Activated T-cell treated with anti-CD3 and anti-CD28 coated beads for 1 hour (primary cell): ENCODE measurements around the gene ZSCAN10.
"Not testable (repeated sequence)": the region's sequence is repeated elsewhere in the genome, so short reads cannot be mapped to it uniquely, and the experiment has no call there.

ENCODE experiments used
- DNase-seq: peaks from one replicate; pipeline ENCODE4 v3.0.0-alpha.2; 2020; ENCODE audit warnings: low read depth

ZSCAN10 gene

GRCh38 chr16:3063625-3064386 is 35.3 kb downstream of the ZSCAN10 start:
- no peak for DNase-seq

- DNase-seq = no peak
Measured at GRCh38 chr16:3062553-3062952, 36.5 kb downstream of the ZSCAN10 start.

GRCh38 chr16:3060339-3061127 is 38.6 kb downstream of the ZSCAN10 start:
- no peak for DNase-seq

DNA sequence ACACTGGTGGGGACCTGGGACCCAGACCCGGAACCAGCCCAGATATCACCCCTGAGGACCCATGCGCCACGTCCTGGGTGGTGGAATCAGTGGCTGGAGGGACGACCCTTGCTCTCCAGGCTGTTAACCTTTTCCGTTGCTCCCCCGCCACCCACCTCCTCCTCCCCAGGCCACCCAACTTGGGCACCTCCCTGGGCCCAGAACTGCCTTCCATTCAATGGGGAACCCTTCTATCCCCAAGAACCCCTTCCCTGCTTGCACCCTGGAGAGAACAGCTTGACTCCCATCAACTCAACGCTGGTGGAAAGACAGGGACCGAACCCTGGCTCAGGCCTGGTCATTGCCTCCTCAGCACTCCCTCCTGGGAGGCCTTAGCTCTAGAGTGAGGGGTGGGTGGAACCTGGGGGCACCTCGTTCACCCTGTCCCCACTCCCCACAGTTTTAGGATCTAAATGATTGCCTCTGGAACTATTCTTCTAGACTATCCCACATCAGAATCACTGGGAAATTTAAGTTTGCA is 39.3 kb downstream of the ZSCAN10 start:
- DNase-seq = no peak

- DNase-seq = peak; percentile 83
Measured at GRCh38 chr16:3059041-3059722, 39.9 kb downstream of the ZSCAN10 start.

GRCh38 chr16:3058139-3059030 is 40.7 kb downstream of the ZSCAN10 start:
- peak; percentile 49 for DNase-seq

DNA sequence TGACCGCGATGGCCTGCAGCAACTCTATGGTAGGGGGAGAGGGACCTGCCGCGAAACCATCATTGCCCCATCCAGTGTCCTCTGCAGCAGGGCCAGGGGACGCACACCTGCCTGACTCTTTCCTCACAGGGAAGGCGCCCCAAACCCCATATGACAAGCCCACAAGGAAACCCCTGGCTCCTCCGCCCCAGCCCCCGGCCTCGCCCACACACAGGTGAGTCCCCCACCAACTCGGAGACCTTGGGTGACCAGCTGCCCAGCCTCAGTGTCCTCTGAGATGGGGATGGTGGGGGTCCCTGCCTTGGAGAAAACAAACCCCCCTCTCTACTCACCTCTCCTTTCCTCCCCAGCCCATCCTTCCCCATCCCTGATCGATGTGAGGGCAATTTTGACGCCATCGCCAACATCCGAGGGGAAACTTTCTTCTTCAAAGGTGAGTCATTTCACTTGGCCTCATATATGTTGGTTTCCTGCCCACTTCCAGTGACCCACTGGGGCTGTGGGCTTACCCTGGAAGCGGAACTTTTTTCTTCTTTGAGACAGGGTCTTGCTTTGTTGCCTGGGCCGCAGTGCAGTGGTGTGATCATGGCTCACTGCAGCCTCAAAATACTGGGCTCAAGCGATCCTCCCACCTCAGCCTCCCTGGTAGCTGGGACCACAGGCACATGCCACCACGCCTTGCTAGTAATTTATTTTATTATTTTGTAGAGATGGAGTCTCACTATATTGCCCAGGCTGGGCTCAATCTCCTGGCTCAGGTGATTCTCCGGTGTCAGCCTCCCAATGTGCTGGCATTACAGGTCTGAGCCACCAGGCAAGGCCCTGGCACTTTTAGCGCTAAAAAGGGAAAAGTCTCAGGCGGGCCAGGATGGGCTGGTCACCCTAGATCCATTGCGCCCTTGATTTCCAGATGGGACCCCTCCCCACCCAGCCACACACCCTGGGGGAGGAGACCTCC is 41.6 kb downstream of the ZSCAN10 start:
- DNase-seq = no peak

GRCh38 chr16:3056336-3057180 is 42.5 kb downstream of the ZSCAN10 start:
- DNase-seq = no peak

- not testable (repeated sequence) for DNase-seq
Measured at GRCh38 chr16:3055734-3056115, 43.4 kb downstream of the ZSCAN10 start.

- DNase-seq = no peak
Measured at GRCh38 chr16:3054965-3055733, 43.9 kb downstream of the ZSCAN10 start.

- not testable (repeated sequence) for DNase-seq
Measured at GRCh38 chr16:3053330-3053710, 45.8 kb downstream of the ZSCAN10 start.

- DNase-seq = not testable (repeated sequence)
Measured at GRCh38 chr16:3052571-3053329, 46.3 kb downstream of the ZSCAN10 start.

- DNase-seq = no peak
Measured at GRCh38 chr16:3051494-3051893, 47.6 kb downstream of the ZSCAN10 start.

DNA sequence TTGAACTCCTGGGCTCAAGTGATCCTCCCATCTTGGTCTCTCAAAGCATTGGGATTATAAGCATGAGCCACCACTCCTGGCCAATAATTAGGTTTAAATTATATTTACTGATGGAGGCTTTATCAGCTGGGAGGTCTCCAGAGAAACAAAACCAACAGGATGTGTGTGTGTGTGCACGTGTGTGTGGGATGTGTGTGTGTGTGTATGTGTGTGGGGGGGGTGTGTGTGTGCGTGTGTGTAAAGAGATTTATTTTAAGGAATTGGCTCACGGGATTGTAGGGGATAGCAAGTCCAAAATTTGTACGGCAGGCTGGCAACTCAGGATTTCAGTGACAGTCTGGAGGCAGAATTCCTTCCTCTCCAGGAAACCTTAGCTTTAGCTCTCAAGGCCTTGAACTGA is 48.1 kb downstream of the ZSCAN10 start:
- no peak for DNase-seq

DNA sequence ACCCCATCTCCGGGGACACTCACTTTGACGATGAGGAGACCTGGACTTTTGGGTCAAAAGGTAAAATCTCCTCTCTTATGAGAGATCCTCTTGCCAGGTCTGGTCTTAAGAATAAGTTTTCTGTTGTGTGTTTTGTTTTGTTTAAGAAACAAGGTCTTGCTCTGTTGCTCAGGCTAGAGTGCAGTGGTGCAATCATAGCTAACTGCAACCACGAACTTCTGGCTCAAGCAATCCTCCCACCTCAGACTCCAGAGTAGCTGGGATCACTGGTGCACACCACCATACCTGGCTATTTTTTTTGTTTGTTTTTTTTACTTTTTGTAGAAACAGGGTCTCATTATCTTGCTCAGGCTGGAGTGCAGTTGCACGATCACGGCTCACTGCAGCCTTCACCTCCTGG is 48.6 kb downstream of the ZSCAN10 start:
- DNase-seq = no peak

DNA sequence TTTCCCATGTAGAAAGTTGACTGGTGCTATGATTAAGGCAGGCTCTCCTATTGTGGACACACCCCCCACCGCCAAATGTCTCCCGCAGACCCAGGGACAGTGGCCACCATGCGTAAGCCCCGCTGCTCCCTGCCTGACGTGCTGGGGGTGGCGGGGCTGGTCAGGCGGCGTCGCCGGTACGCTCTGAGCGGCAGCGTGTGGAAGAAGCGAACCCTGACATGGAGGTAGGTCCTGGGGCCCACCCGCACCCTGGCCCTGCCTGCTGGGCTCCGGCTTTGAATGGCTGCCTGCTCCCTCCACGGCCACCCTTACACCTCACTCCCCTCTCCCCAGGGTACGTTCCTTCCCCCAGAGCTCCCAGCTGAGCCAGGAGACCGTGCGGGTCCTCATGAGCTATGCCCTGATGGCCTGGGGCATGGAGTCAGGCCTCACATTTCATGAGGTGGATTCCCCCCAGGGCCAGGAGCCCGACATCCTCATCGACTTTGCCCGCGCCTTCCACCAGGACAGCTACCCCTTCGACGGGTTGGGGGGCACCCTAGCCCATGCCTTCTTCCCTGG is 49.1 kb downstream of the ZSCAN10 start:
- DNase-seq = no peak

DNA sequence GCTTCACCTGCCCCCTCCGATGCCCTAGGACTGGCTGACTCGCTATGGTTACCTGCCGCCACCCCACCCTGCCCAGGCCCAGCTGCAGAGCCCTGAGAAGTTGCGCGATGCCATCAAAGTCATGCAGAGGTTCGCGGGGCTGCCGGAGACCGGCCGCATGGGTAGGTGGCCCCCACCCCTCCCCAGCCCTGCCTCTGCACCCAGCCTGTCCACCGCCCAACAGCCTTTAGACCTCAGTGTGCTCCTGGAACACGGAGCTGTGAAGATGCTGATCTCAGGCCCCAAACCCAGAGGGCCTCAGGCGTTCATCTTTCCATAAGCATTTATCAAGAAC is 51.7 kb downstream of the ZSCAN10 start:
- no peak for DNase-seq
